ENCODE measurements around the gene HNRNPL. TPM values are rescaled to one million over a fixed set of nuclear protein-coding genes. Genes with fewer than 3 reads are reported as not detected.

The HNRNPL gene
- total RNA-seq, 1 experiment from 2014 or later = 710 TPM

- H3K4me1 Mint-ChIP-seq = peaks cover 16% of the 10 kb centered on the region in 2 experiments
- H4K5ac ChIP-seq (ENCODE audit: insufficient read length, low read depth, low read length) = no peak overlapping the region
- H2BK12ac ChIP-seq (ENCODE audit: insufficient read length, low read depth, low read length) = no peak overlapping the region
- peaks cover 2% of the 10 kb centered on the region; the same call in 1 of the 2 replicates for H3K27me3 Mint-ChIP-seq (ENCODE audit: low read depth)
- no peak for DNase-seq
- no peak overlapping the region for H2AK5ac ChIP-seq (ENCODE audit: insufficient read length, low read length)
- no peak overlapping the region for H3K56ac ChIP-seq (ENCODE audit: insufficient read length, low read depth, low read length)
- no peak overlapping the region for H3K4me3 Mint-ChIP-seq
- H3K4me2 ChIP-seq (ENCODE audit: insufficient read depth, insufficient read length, low read length) = no peak overlapping the region
- H2AFZ ChIP-seq (ENCODE audit: low read length) = no peak overlapping the region
- H3K36me3 Mint-ChIP-seq (ENCODE audit: insufficient read depth in 1 of 3, low read depth in 3 of 3) = no peaks in the 10 kb centered on the region; a peak in 2 of 7 replicates
- H3K27me3 ChIP-seq (ENCODE audit: insufficient read depth, low read length) = no peaks in the 10 kb centered on the region
- H3K23me2 ChIP-seq (ENCODE audit: insufficient read length, low read depth, low read length, poor library complexity, severe bottlenecking) = no peaks in the 10 kb centered on the region
- no CpG with 5 or more reads among the region's 10 CpGs for WGBS (ENCODE audit: extremely low coverage, insufficient read length, low lambda C conversion rate)
- TF ChIP-seq, protein P1, sequence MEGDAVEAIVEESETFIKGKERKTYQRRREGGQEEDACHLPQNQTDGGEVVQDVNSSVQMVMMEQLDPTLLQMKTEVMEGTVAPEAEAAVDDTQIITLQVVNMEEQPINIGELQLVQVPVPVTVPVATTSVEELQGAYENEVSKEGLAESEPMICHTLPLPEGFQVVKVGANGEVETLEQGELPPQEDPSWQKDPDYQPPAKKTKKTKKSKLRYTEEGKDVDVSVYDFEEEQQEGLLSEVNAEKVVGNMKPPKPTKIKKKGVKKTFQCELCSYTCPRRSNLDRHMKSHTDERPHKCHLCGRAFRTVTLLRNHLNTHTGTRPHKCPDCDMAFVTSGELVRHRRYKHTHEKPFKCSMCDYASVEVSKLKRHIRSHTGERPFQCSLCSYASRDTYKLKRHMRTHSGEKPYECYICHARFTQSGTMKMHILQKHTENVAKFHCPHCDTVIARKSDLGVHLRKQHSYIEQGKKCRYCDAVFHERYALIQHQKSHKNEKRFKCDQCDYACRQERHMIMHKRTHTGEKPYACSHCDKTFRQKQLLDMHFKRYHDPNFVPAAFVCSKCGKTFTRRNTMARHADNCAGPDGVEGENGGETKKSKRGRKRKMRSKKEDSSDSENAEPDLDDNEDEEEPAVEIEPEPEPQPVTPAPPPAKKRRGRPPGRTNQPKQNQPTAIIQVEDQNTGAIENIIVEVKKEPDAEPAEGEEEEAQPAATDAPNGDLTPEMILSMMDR (conservative IDR thresholded peaks at IDR 0.05) = no peak
- no peak overlapping the region for H3K9ac ChIP-seq (ENCODE audit: extremely low read depth, insufficient read length, low read length)
- no peak overlapping the region for H3K23ac ChIP-seq (ENCODE audit: insufficient read length, low read depth, low read length)
- no peaks in the 10 kb centered on the region for H4K20me1 ChIP-seq (ENCODE audit: control insufficient read depth, insufficient read depth, insufficient read length)
- no peak overlapping the region for H3T11ph ChIP-seq (ENCODE audit: low read length)
- H3K4me1 ChIP-seq (ENCODE audit: insufficient read depth, low read length) = no peaks in the 10 kb centered on the region; the same call in 1 of the 2 replicates
- no peaks in the 10 kb centered on the region for H3K9me3 ChIP-seq (ENCODE audit: control insufficient read depth, low read depth, low read length)
- no peak overlapping the region for H3K18ac ChIP-seq (ENCODE audit: insufficient read length, low read depth, low read length)
- H2BK20ac ChIP-seq (ENCODE audit: low read depth, low read length, poor library complexity, severe bottlenecking) = no peak overlapping the region
- H4K91ac ChIP-seq (ENCODE audit: insufficient read length, low read depth, low read length) = no peak overlapping the region
- H3K79me2 ChIP-seq (ENCODE audit: insufficient read depth, low read length) = no peaks in the 10 kb centered on the region
- H3K4ac ChIP-seq (ENCODE audit: low read depth, low read length) = no peak overlapping the region
- H2BK5ac ChIP-seq (ENCODE audit: insufficient read length, low read length) = no peak overlapping the region
- peaks cover 0 to 2% of the 10 kb centered on the region in 2 experiments; a peak in 1 of 5 replicates for H3K9me3 Mint-ChIP-seq
- H3K27ac Mint-ChIP-seq = peak overlapping the region in 1 of 3 experiments; percentile 7; a peak in 1 of 7 replicates
- H3K79me1 ChIP-seq (ENCODE audit: insufficient read depth, low read depth, low read length, poor library complexity, severe bottlenecking) = no peaks in the 10 kb centered on the region
- H2BK15ac ChIP-seq (ENCODE audit: low read depth, low read length) = no peak overlapping the region
- no peak overlapping the region for H4K8ac ChIP-seq (replicated peaks; ENCODE audit: insufficient read length, low read depth, low read length)
- H2BK120ac ChIP-seq (ENCODE audit: low read depth, low read length, poor library complexity, severe bottlenecking) = no peak overlapping the region
- no peak overlapping the region for H3K14ac ChIP-seq (ENCODE audit: insufficient read depth, low read length)
- H3K27ac ChIP-seq (ENCODE audit: insufficient read length, low read depth, low read length) = no peak overlapping the region
These were observed 12.7 kb upstream of the HNRNPL start for GRCh38 chr19:38862321-38863059.
